Loucy (cell line): ENCODE measurements around the gene RAC3.

Experiments
- EZH2phosphoT487 ChIP-seq: fragments of 200-600 bp; IDR thresholded peaks from 2 replicates; pipeline ENCODE4 v1.6.1; 2018; ENCODE audit warnings: antibody characterized with exemption, mild to moderate bottlenecking, moderate library complexity, borderline replicate concordance
- TF ChIP-seq, protein P1 (sequence below): fragments of 200-600 bp; sonication (generic); conservative IDR thresholded peaks from 2 replicates; pipeline ENCODE4 v1.5.1; 2014; ENCODE audit warnings: mild to moderate bottlenecking, antibody characterized with exemption, low read length

GRCh38 chr17:82031885-82032627 lies 578 bp downstream of the RAC3 start:
- TF ChIP-seq, protein P1, sequence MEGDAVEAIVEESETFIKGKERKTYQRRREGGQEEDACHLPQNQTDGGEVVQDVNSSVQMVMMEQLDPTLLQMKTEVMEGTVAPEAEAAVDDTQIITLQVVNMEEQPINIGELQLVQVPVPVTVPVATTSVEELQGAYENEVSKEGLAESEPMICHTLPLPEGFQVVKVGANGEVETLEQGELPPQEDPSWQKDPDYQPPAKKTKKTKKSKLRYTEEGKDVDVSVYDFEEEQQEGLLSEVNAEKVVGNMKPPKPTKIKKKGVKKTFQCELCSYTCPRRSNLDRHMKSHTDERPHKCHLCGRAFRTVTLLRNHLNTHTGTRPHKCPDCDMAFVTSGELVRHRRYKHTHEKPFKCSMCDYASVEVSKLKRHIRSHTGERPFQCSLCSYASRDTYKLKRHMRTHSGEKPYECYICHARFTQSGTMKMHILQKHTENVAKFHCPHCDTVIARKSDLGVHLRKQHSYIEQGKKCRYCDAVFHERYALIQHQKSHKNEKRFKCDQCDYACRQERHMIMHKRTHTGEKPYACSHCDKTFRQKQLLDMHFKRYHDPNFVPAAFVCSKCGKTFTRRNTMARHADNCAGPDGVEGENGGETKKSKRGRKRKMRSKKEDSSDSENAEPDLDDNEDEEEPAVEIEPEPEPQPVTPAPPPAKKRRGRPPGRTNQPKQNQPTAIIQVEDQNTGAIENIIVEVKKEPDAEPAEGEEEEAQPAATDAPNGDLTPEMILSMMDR, result no peak
- no peak for TF ChIP-seq EZH2phosphoT487
